Activated naive CD4-positive, alpha-beta T cell treated with Interleukin-2 at 50 U/mL for 16 hours (primary cell): ENCODE measurements around the gene ASGR1.
A peak's percentile ranks its signal among the peaks of the same experiment; 100 is the strongest.

ENCODE experiments used
- DNase-seq: peaks from one replicate; pipeline ENCODE4 v3.0.0-alpha.2; 2020

ASGR1 gene

GRCh38 chr17:7179317-7180254 is at the start of gene ASGR1:
ASGR1 (minus strand) TSS chr17:7179370; CDS start chr17:7178563, 807 bp downstream.
- no peak for DNase-seq

GRCh38 chr17:7228920-7229319 is 49.8 kb upstream of the ASGR1 start:
- DNase-seq = no peak

GRCh38 chr17:7226721-7227710 is 47.8 kb upstream of the ASGR1 start:
- no peak for DNase-seq

- DNase-seq = no peak
Observed at GRCh38 chr17:7225711-7226331, 46.7 kb upstream of the ASGR1 start.

- DNase-seq = no peak
Observed at GRCh38 chr17:7224661-7225111, 45.5 kb upstream of the ASGR1 start.

GRCh38 chr17:7224110-7224509 is 44.9 kb upstream of the ASGR1 start:
- DNase-seq = no peak

GRCh38 chr17:7223375-7223774 is 44.2 kb upstream of the ASGR1 start:
- no peak for DNase-seq

GRCh38 chr17:7222972-7223292 is 43.8 kb upstream of the ASGR1 start:
- no peak for DNase-seq

GRCh38 chr17:7222093-7222971 is 43.2 kb upstream of the ASGR1 start:
- no peak for DNase-seq

- DNase-seq = no peak
Observed at GRCh38 chr17:7221278-7222092, 42.3 kb upstream of the ASGR1 start.

GRCh38 chr17:7220593-7221277 is 41.6 kb upstream of the ASGR1 start:
- DNase-seq = peak; percentile 65

- DNase-seq = peak; percentile 80
Observed at GRCh38 chr17:7219812-7220592, 40.8 kb upstream of the ASGR1 start, which contains the start of the genes ACADVL and DLG4. ACADVL (plus strand) TSS chr17:7219938; CDS start chr17:7219985, 47 bp downstream. DLG4 (minus strand) TSS chr17:7219836.

- no peak for DNase-seq
Observed at GRCh38 chr17:7219229-7219811, 40.1 kb upstream of the ASGR1 start.

- DNase-seq = no peak
Observed at GRCh38 chr17:7218758-7219157, 39.6 kb upstream of the ASGR1 start.

- no peak for DNase-seq
Observed at GRCh38 chr17:7218166-7218565, 39.0 kb upstream of the ASGR1 start.

GRCh38 chr17:7217113-7217987 is 38.2 kb upstream of the ASGR1 start:
- no peak for DNase-seq

- no peak for DNase-seq
Observed at GRCh38 chr17:7216242-7217112, 37.3 kb upstream of the ASGR1 start.
